Astrocyte (in vitro differentiated cells and primary cell): Measurements from ENCODE around the gene PDLIM5. TPM values are rescaled to one million over a fixed set of nuclear protein-coding genes. Genes with fewer than 3 reads are reported as not detected.

Source experiments
- DNase-seq: peaks from one replicate; pipeline ENCODE4 v3.0.0-alpha.2; 2010; ENCODE audit warnings: low read depth
- FAIRE-seq: peaks from 2 replicates; lab custom pipeline; 2011; peaks lifted over from hg19 to GRCh38; lab: Jason Lieb, UNC
- H2AFZ ChIP-seq: 2 replicates; pipeline ENCODE4 v1.6.0; 2012; ENCODE audit warnings: low read depth, low read length, inconsistent platforms
- H3K27ac ChIP-seq: 2 replicates; pipeline ENCODE4 v1.5.1; 2011; ENCODE audit warnings: low read depth, low read length, inconsistent platforms
- H3K27me3 ChIP-seq: 2 replicates; pipeline ENCODE4 v1.6.0; 2011; ENCODE audit warnings: low read length, inconsistent platforms; ENCODE audit not compliant: insufficient read depth
- H3K36me3 ChIP-seq: 2 replicates; pipeline ENCODE4 v1.5.1; 2011; ENCODE audit warnings: low read length, inconsistent platforms; ENCODE audit not compliant: insufficient read depth
- H3K4me1 ChIP-seq: 2 replicates; pipeline ENCODE4 v1.5.1; 2011; ENCODE audit warnings: low read length, inconsistent platforms; ENCODE audit not compliant: insufficient read depth
- H3K4me2 ChIP-seq: 2 replicates; pipeline ENCODE4 v1.6.0; 2012; ENCODE audit warnings: low read length, inconsistent platforms
- H3K4me3 ChIP-seq: 2 replicates; pipeline ENCODE4 v1.5.1; 2011; ENCODE audit warnings: low read depth, mild to moderate bottlenecking, low read length, inconsistent platforms; ENCODE audit not compliant: insufficient read depth
- H3K79me2 ChIP-seq: 2 replicates; pipeline ENCODE4 v1.6.0; 2012; ENCODE audit warnings: mild to moderate bottlenecking, low read length, inconsistent platforms; ENCODE audit not compliant: insufficient read depth
- H3K9ac ChIP-seq: 2 replicates; pipeline ENCODE4 v1.6.0; 2012; ENCODE audit warnings: mild to moderate bottlenecking, low read length, inconsistent platforms
- H3K9me3 ChIP-seq: 2 replicates; pipeline ENCODE4 v1.5.1; 2012; ENCODE audit warnings: low read depth, mild to moderate bottlenecking, low read length, inconsistent platforms; ENCODE audit not compliant: insufficient read depth
- H4K20me1 ChIP-seq: 2 replicates; pipeline ENCODE4 v1.6.0; 2012; ENCODE audit warnings: low read length, inconsistent platforms; ENCODE audit not compliant: insufficient read depth
- H3K27ac Mint-ChIP-seq: one replicate; pipeline ENCODE4 v1.8.0; 2021; ENCODE audit warnings: mild to moderate bottlenecking, mixed read lengths; ENCODE audit not compliant: unreplicated experiment
- H3K27me3 Mint-ChIP-seq: one replicate; pipeline ENCODE4 v1.8.0; 2021; ENCODE audit warnings: low read depth, mixed read lengths; ENCODE audit not compliant: unreplicated experiment
- H3K36me3 Mint-ChIP-seq: one replicate; pipeline ENCODE4 v1.8.0; 2021; ENCODE audit warnings: low read depth, mixed read lengths; ENCODE audit not compliant: unreplicated experiment
- H3K4me1 Mint-ChIP-seq: one replicate; pipeline ENCODE4 v1.8.0; 2021; ENCODE audit warnings: low read depth, mixed read lengths; ENCODE audit not compliant: unreplicated experiment
- H3K4me3 Mint-ChIP-seq: one replicate; pipeline ENCODE4 v1.8.0; 2021; ENCODE audit warnings: mild to moderate bottlenecking, moderate library complexity, mixed read lengths; ENCODE audit not compliant: unreplicated experiment
- H3K9me3 Mint-ChIP-seq: one replicate; pipeline ENCODE4 v1.8.0; 2021; ENCODE audit warnings: mild to moderate bottlenecking, mixed read lengths; ENCODE audit not compliant: unreplicated experiment
- CTCF ChIP-seq: IDR thresholded peaks from 2 replicates; pipeline ENCODE4 v1.5.1; 2011; ENCODE audit warnings: low read depth, mild to moderate bottlenecking, inconsistent platforms, low read length, moderate library complexity; ENCODE audit not compliant: insufficient read depth
- EZH2 ChIP-seq: IDR thresholded peaks from 2 replicates; pipeline ENCODE4 v1.6.1; 2012; ENCODE audit warnings: mild to moderate bottlenecking, low read length, inconsistent platforms; ENCODE audit not compliant: insufficient read depth
- total RNA-seq: library from RNA; stranded (reverse); gene quantifications from 2 replicates; pipeline ENCODE4 v1.2.1, GENCODE V29; 2021

PDLIM5 gene
- total RNA-seq, 1 donor from 2014 or later: 181 TPM

- no peak overlapping the region for H3K4me2 ChIP-seq
- no peaks in the 10 kb centered on the region for H3K36me3 ChIP-seq
- no peaks in the 10 kb centered on the region for H3K36me3 Mint-ChIP-seq
Observed at GRCh38 chr4:94406668-94407437, 44.9 kb upstream of the PDLIM5 start.

GRCh38 chr4:94407846-94408245, 43.9 kb upstream of the PDLIM5 start:
- Histone ChIP-seq H3K4me3 (no peak overlapping the region), H4K20me1 (no peaks in the 10 kb centered on the region), H3K9me3 (no peaks in the 10 kb centered on the region), H3K27me3 (no peaks in the 10 kb centered on the region), H3K79me2 (no peaks in the 10 kb centered on the region), H3K4me2 (no peak overlapping the region), H3K4me1 (peaks cover 21% of the 10 kb centered on the region), H3K27ac (no peak overlapping the region), H2AFZ (no peak overlapping the region), H3K36me3 (no peaks in the 10 kb centered on the region), H3K9ac (no peak overlapping the region)
- Mint-ChIP-seq H3K4me1 (peaks cover 19% of the 10 kb centered on the region), H3K9me3 (no peaks in the 10 kb centered on the region), H3K4me3 (no peak overlapping the region), H3K27me3 (no peaks in the 10 kb centered on the region), H3K36me3 (no peaks in the 10 kb centered on the region), H3K27ac (peak overlapping the region; percentile 9)
- TF ChIP-seq CTCF (no peak), EZH2 (no peak)
- DNase-seq: peak; percentile 72
- no peak for FAIRE-seq

More at GRCh38 chr4:94406668-94407437, 44.9 kb upstream of the PDLIM5 start:
- no peaks in the 10 kb centered on the region for H3K9me3 Mint-ChIP-seq
- TF ChIP-seq CTCF (peak; percentile 94), EZH2 (no peak)
- no peak overlapping the region for H3K27ac Mint-ChIP-seq
- peaks cover 10% of the 10 kb centered on the region for H3K4me1 Mint-ChIP-seq
- Histone ChIP-seq H2AFZ (no peak overlapping the region), H3K9ac (no peak overlapping the region), H3K27me3 (no peaks in the 10 kb centered on the region), H3K9me3 (no peaks in the 10 kb centered on the region), H3K4me1 (peaks cover 11% of the 10 kb centered on the region), H3K79me2 (no peaks in the 10 kb centered on the region), H3K27ac (no peak overlapping the region), H3K4me3 (no peak overlapping the region), H4K20me1 (no peaks in the 10 kb centered on the region)
- no peaks in the 10 kb centered on the region for H3K27me3 Mint-ChIP-seq
- peak; percentile 78 for FAIRE-seq
- no peak overlapping the region for H3K4me3 Mint-ChIP-seq
- peak; percentile 65 for DNase-seq
